Liver (tissue), 3 donors: ENCODE measurements around the gene PFDN6.

Experiments
- EGR1 ChIP-seq, 2 donors: IDR thresholded peaks; 2 replicates each; pipeline ENCODE4 v1.6.1; 2016 to 2018; ENCODE audit warnings: antibody characterized with exemption in 2 of 2, low read depth in 2 of 2
- HNF4A ChIP-seq, 2 donors: conservative IDR thresholded peaks; 2 replicates each; pipeline ENCODE4 v1.6.1; 2016; ENCODE audit warnings: antibody characterized with exemption in 2 of 2, mild to moderate bottlenecking in 2 of 2
- JUND ChIP-seq, 2 donors: IDR thresholded peaks; 2 replicates each; pipeline ENCODE4 v1.6.1; 2016; ENCODE audit warnings: antibody characterized with exemption in 2 of 2
- RAD21 ChIP-seq, 2 donors: IDR thresholded peaks; 2 replicates each; pipeline ENCODE4 v1.6.1; 2016; ENCODE audit warnings: antibody characterized with exemption in 2 of 2, mild to moderate bottlenecking in 2 of 2
- RXRA ChIP-seq, 2 donors: IDR thresholded peaks; 2 replicates each; pipeline ENCODE4 v1.6.1; 2017 to 2018; ENCODE audit warnings: antibody characterized with exemption in 2 of 2, mild to moderate bottlenecking in 1 of 2
- SP1 ChIP-seq: IDR thresholded peaks from 2 replicates; pipeline ENCODE4 v1.6.1; 2018; ENCODE audit warnings: antibody characterized with exemption, mild to moderate bottlenecking
- TAF1 ChIP-seq: conservative IDR thresholded peaks from 2 replicates; pipeline ENCODE4 v1.6.1; 2016; ENCODE audit warnings: antibody characterized with exemption, mild to moderate bottlenecking
- YY1 ChIP-seq: IDR thresholded peaks from 2 replicates; pipeline ENCODE4 v1.6.1; 2016; ENCODE audit warnings: antibody characterized with exemption, mild to moderate bottlenecking
- TF ChIP-seq, protein P1 (sequence below): fragments of 150-350 bp; IDR thresholded peaks from 2 replicates; pipeline ENCODE4 v1.5.1; 2017; ENCODE audit warnings: improper control_type of control experiment, low read depth, low read length; ENCODE audit not compliant: missing input control
- TF ChIP-seq, protein P2 (sequence below): IDR thresholded peaks from 2 replicates; pipeline ENCODE4 v1.6.1; 2016; ENCODE audit warnings: antibody characterized with exemption, mild to moderate bottlenecking
- TF ChIP-seq, protein P3 (sequence below): IDR thresholded peaks from 2 replicates; pipeline ENCODE4 v1.6.1; 2016; ENCODE audit warnings: antibody characterized with exemption
- donor health status: healthy.
- donor health status: healthy.

DNA sequence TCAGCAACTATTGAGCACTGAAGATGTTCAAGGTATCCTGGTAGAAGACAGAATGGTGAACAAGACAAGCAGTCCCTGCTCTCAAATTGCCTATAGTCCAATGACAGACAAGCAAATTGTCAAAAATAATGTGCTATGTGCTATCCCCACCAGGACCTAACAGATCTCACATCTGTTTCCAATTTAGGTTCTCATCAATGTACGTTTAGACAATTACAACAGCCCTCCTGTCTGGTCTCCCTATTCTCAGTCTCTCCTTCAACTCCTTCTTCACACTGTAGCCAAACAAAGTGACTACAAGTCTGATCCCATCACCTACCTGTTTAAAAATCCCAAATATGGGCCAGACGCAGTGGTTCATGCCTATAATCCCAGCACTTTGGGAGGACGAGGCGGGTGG is 17.0 kb downstream of the PFDN6 start:
- TF ChIP-seq, protein P1, sequence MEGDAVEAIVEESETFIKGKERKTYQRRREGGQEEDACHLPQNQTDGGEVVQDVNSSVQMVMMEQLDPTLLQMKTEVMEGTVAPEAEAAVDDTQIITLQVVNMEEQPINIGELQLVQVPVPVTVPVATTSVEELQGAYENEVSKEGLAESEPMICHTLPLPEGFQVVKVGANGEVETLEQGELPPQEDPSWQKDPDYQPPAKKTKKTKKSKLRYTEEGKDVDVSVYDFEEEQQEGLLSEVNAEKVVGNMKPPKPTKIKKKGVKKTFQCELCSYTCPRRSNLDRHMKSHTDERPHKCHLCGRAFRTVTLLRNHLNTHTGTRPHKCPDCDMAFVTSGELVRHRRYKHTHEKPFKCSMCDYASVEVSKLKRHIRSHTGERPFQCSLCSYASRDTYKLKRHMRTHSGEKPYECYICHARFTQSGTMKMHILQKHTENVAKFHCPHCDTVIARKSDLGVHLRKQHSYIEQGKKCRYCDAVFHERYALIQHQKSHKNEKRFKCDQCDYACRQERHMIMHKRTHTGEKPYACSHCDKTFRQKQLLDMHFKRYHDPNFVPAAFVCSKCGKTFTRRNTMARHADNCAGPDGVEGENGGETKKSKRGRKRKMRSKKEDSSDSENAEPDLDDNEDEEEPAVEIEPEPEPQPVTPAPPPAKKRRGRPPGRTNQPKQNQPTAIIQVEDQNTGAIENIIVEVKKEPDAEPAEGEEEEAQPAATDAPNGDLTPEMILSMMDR: no peak
- TF ChIP-seq TAF1 (no peak), RAD21 (IDR thresholded peaks at IDR 0.05) (no peak), EGR1 (IDR thresholded peaks at IDR 0.05; ENCODE audit: low read depth in 2 of 2) (no peak), YY1 (no peak), JUND (IDR thresholded peaks at IDR 0.05) (no peak), RXRA (IDR thresholded peaks at IDR 0.05) (no peak), HNF4A (conservative IDR thresholded peaks at IDR 0.05) (no peak), SP1 (no peak)
- TF ChIP-seq, protein P2, sequence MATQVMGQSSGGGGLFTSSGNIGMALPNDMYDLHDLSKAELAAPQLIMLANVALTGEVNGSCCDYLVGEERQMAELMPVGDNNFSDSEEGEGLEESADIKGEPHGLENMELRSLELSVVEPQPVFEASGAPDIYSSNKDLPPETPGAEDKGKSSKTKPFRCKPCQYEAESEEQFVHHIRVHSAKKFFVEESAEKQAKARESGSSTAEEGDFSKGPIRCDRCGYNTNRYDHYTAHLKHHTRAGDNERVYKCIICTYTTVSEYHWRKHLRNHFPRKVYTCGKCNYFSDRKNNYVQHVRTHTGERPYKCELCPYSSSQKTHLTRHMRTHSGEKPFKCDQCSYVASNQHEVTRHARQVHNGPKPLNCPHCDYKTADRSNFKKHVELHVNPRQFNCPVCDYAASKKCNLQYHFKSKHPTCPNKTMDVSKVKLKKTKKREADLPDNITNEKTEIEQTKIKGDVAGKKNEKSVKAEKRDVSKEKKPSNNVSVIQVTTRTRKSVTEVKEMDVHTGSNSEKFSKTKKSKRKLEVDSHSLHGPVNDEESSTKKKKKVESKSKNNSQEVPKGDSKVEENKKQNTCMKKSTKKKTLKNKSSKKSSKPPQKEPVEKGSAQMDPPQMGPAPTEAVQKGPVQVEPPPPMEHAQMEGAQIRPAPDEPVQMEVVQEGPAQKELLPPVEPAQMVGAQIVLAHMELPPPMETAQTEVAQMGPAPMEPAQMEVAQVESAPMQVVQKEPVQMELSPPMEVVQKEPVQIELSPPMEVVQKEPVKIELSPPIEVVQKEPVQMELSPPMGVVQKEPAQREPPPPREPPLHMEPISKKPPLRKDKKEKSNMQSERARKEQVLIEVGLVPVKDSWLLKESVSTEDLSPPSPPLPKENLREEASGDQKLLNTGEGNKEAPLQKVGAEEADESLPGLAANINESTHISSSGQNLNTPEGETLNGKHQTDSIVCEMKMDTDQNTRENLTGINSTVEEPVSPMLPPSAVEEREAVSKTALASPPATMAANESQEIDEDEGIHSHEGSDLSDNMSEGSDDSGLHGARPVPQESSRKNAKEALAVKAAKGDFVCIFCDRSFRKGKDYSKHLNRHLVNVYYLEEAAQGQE: no peak
- TF ChIP-seq, protein P3, sequence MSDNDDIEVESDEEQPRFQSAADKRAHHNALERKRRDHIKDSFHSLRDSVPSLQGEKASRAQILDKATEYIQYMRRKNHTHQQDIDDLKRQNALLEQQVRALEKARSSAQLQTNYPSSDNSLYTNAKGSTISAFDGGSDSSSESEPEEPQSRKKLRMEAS: no peak
